Mucosa of rectum (tissue), 2 donors: ENCODE measurements around the gene CUTC.

Source experiments
- H3K27ac ChIP-seq, 2 donors: one replicate each; pipeline ENCODE4 v1.7.0; 2013; ENCODE audit warnings: inconsistent platforms in 2 of 2, low read depth in 2 of 2, low read length in 2 of 2
- H3K27me3 ChIP-seq, 2 donors: one replicate each; pipeline ENCODE4 v1.7.0; 2013; ENCODE audit warnings: low read length in 2 of 2; ENCODE audit not compliant: control insufficient read depth in 2 of 2, insufficient read depth in 2 of 2
- H3K36me3 ChIP-seq, 2 donors: one replicate each; pipeline ENCODE4 v1.7.0; 2013; ENCODE audit warnings: low read length in 2 of 2; ENCODE audit not compliant: control insufficient read depth in 2 of 2, insufficient read depth in 2 of 2
- H3K4me1 ChIP-seq, 2 donors: one replicate each; pipeline ENCODE4 v1.7.0; 2013; ENCODE audit warnings: low read length in 2 of 2, mild to moderate bottlenecking in 1 of 2; ENCODE audit not compliant: control insufficient read depth in 2 of 2, insufficient read depth in 2 of 2
- H3K4me3 ChIP-seq, 2 donors: one replicate each; pipeline ENCODE4 v1.7.0; 2013; ENCODE audit warnings: low read length in 2 of 2
- H3K9ac ChIP-seq, 2 donors: one replicate each; pipeline ENCODE4 v1.7.0; 2013; ENCODE audit warnings: low read length in 2 of 2, low read depth in 1 of 2, mild to moderate bottlenecking in 1 of 2
- H3K9me3 ChIP-seq, 2 donors: one replicate each; pipeline ENCODE4 v1.7.0; 2013; ENCODE audit warnings: low read length in 2 of 2; ENCODE audit not compliant: control insufficient read depth in 2 of 2
- donor health status: healthy.
- donor health status: Normal muscosa, but diverticular disease.

Gene CUTC

GRCh38 chr10:99793819-99794218 is 61.8 kb downstream of the CUTC start:
- Histone ChIP-seq H3K4me3 (no peak overlapping the region), H3K4me1 (no peaks in the 10 kb centered on the region), H3K9me3 (no peaks in the 10 kb centered on the region), H3K36me3 (no peaks in the 10 kb centered on the region), H3K27me3 (no peaks in the 10 kb centered on the region), H3K9ac (no peak overlapping the region), H3K27ac (no peak overlapping the region)

- H3K27me3 ChIP-seq: no peaks in the 10 kb centered on the region
- no peak overlapping the region for H3K9ac ChIP-seq
- no peaks in the 10 kb centered on the region for H3K4me1 ChIP-seq
- H3K27ac ChIP-seq: no peak overlapping the region
- H3K9me3 ChIP-seq: no peaks in the 10 kb centered on the region
- H3K36me3 ChIP-seq: no peaks in the 10 kb centered on the region
- no peak overlapping the region for H3K4me3 ChIP-seq
Measured at GRCh38 chr10:99796928-99797327, 64.9 kb downstream of the CUTC start.

- Histone ChIP-seq H3K4me3 (no peak overlapping the region), H3K27me3 (no peaks in the 10 kb centered on the region), H3K4me1 (no peaks in the 10 kb centered on the region), H3K36me3 (no peaks in the 10 kb centered on the region), H3K27ac (no peak overlapping the region), H3K9me3 (no peaks in the 10 kb centered on the region), H3K9ac (no peak overlapping the region)
Measured at GRCh38 chr10:99798031-99798430, 66.0 kb downstream of the CUTC start.

- Histone ChIP-seq H3K4me1 (no peaks in the 10 kb centered on the region), H3K9ac (no peak overlapping the region), H3K27ac (no peak overlapping the region), H3K36me3 (no peaks in the 10 kb centered on the region), H3K4me3 (no peak overlapping the region), H3K9me3 (no peaks in the 10 kb centered on the region), H3K27me3 (no peaks in the 10 kb centered on the region)
Measured at GRCh38 chr10:99798920-99799319, 66.9 kb downstream of the CUTC start.

- Histone ChIP-seq H3K4me1 (no peaks in the 10 kb centered on the region), H3K9me3 (no peaks in the 10 kb centered on the region), H3K36me3 (no peaks in the 10 kb centered on the region), H3K27me3 (no peaks in the 10 kb centered on the region), H3K4me3 (no peak overlapping the region), H3K27ac (no peak overlapping the region), H3K9ac (no peak overlapping the region)
Measured at GRCh38 chr10:99799613-99800012, 67.6 kb downstream of the CUTC start.

GRCh38 chr10:99804471-99804870 is 72.4 kb downstream of the CUTC start:
- H3K36me3 ChIP-seq: no peaks in the 10 kb centered on the region

GRCh38 chr10:99805190-99805589 is 73.2 kb downstream of the CUTC start:
- H3K9me3 ChIP-seq: no peaks in the 10 kb centered on the region
- H3K27me3 ChIP-seq: no peaks in the 10 kb centered on the region
- no peak overlapping the region for H3K27ac ChIP-seq
- H3K36me3 ChIP-seq: no peaks in the 10 kb centered on the region
- H3K4me3 ChIP-seq: no peak overlapping the region
- no peak overlapping the region for H3K9ac ChIP-seq
- H3K4me1 ChIP-seq: no peaks in the 10 kb centered on the region

More at GRCh38 chr10:99804471-99804870, 72.4 kb downstream of the CUTC start:
- Histone ChIP-seq H3K9me3 (no peaks in the 10 kb centered on the region), H3K4me1 (no peaks in the 10 kb centered on the region), H3K9ac (no peak overlapping the region), H3K4me3 (no peak overlapping the region), H3K27me3 (no peaks in the 10 kb centered on the region), H3K27ac (no peak overlapping the region)
